ENCODE measurements around the gene DEFB114.
"Not testable (repeated sequence)": the region's sequence is repeated elsewhere in the genome, so short reads cannot be mapped to it uniquely, and the experiment has no call there.

DEFB114 gene, protein sequence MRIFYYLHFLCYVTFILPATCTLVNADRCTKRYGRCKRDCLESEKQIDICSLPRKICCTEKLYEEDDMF

DNA sequence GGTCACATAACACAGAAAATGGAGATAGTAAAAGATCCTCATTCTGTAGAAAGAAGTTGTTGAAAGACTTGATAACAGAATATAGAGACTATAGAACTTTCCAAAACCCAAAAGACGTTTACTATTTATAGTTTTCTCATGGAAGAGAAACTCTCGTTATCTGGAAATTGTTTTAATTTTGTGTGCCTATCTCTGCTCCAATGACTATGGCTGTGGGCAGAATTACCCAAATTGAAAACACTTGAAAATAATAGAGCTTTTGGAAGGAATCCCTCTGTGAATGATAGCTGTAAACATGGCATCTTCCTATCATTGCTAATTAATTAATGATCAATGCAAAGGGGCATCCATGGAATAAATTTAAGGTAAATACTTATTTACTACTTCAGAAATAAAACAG lies at the start of gene DEFB114:
Gene DEFB114 (minus strand): TSS at position 101 of the 400 bp plus-strand sequence. CDS start 59 bp downstream, at position 42.
- no peak for DNase-seq (ENCODE audit: low read depth in 2 of 2)

DNA sequence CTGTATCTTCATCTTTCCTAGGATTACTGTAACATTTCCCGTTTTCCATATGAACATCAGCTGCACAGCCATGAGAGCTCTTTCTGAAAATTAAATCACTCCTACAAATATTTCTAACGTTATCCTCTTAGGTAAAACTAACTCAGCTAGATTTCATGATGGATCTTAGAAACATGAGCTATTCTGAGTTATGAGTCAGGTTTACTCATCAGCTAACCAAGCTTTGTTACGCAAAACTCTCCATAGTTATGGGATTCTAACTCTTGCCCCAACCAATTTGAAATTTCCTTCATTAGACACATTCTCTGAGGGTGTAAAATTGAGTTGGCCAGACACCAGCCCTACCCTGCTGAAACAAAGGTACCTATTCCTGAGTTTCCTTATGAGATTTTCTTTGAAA lies 43.9 kb upstream of the DEFB114 start:
- no peak for DNase-seq (ENCODE audit: low read depth in 2 of 2)

DNA sequence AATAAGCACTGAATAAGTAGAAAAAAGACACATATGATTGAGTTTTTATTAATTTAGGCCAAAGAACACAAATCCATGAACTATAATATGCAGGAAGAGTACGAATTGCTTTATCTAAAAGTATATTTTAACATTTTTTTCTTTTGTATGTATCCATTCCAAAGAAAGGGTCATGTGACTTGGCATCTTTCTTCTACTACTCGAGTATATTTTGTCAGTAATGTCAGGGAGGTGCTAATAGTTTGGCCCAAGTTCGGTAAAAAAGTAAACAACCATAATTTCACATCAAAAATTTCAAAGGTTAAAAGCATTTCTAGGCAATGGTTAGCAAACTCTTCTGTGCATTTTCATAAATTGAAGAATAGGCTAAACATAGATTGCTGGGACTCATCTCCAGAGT lies 39.2 kb upstream of the DEFB114 start:
- DNase-seq (ENCODE audit: low read depth in 2 of 2), result no peak

DNA sequence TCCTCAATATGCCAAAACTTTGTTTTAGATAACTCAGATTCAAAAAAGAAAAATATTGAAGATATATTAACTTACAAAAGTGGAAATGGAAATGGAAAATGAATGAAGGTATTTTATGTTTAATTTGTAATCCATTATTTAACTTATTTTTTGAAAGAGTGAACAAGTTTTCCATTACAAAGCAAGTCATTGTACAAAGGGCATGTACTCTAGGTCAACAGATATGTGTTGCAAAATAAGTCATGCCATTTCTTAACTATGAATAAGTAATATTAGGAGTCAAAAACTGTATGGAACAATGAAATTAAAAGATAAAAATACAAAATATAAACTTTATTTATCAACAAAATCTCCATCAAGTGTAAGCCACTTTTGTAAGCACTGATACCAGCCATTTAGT lies 31.3 kb upstream of the DEFB114 start:
- DNase-seq (ENCODE audit: low read depth in 2 of 2), result no peak

DNA sequence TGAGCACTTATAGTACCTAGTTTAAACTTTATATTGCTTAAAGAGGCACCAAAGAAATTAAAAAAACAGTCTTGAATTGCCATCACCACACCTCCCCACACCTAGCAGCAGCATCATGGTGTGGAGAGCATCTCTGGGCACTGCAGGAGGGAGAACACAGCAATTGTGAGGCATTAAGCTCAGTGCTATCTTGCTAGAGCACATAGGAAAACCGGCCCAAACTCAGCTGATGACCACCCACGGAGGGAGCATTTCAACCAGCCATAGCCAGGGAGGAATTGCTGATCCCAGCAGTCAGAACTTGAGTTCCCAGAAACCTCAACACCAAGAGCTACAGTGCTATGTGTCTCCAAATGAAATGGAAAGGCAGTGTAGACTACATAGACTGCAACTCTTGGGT lies 24.9 kb upstream of the DEFB114 start:
- no peak for DNase-seq (ENCODE audit: low read depth in 2 of 2)

DNA sequence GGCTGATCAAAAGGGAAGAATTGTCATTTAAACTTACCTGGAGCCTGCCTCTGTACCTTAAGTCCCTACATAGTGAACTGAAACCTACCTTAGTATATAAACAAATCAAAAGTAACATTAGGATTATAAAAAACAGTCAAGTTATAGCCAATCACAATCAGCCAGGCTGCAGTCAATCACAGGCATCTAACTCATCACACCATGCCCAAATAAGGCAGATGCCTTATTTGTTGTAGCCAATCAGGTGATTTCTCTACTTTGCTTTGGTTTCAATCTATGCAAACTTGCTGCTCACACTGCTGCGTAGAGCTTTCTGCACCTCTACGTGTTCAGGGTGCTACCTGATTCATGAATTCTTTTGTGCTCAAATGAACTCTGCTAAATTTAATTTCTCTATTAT lies 23.8 kb upstream of the DEFB114 start:
- DNase-seq (ENCODE audit: low read depth in 2 of 2), result no peak

DNA sequence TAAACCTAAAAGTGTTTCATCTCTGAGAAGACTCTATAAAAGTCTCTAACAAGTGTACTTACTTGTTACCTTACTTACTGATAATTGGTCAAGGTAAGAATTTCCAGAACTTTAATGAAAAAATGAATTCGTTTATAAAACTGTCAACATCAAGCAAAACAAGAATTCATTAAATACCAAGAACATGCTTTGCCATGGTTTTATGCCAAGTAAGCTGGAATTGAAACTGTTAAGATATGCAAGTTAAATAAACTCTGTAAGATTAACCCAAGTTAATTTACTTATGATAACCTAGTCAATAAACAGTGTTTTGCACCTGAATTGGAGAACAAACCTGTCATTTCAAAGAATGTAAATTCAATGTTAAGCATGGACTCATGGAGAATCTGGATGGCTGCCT lies 22.6 kb upstream of the DEFB114 start:
- DNase-seq (ENCODE audit: low read depth in 2 of 2), result no peak

DNA sequence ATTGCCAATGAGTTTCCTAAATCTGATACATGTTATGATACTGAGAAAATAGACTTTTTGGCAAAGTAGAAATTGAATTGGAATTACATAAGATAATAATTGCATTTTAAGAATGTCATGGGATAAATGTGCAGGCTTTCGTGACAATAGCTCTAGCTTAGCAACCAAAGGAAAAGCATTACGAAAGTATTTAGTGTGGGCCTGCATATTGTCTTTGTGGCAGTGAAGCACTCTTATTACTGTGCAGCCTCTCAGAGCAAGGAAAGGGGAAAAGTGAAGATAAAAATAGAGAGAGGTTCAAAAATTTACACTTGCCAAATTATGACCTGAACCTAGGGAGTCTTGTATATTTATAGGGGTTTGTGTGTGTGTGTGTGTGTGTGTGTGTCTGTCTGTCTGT lies 18.1 kb upstream of the DEFB114 start:
- no peak for DNase-seq (ENCODE audit: low read depth in 2 of 2)

DNA sequence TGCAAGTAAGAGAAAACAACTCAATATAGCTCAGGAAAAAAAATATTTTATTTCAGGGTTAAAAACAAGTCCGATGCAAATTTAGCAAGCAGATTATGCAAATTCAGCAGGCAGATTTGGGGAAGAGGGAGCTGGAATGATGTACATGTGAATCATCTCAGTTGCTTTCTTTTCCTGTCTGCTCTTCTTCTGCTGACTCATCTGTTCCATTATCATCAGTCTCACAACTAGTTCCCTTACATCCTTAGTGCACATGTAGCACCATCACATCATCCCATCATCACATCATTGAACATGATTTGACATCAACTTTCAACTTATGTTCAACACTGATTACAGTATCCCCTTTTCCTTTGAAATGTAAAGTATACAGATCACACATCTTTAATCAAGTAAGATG lies 16.9 kb upstream of the DEFB114 start:
- DNase-seq (ENCODE audit: low read depth in 2 of 2), result no peak

DNA sequence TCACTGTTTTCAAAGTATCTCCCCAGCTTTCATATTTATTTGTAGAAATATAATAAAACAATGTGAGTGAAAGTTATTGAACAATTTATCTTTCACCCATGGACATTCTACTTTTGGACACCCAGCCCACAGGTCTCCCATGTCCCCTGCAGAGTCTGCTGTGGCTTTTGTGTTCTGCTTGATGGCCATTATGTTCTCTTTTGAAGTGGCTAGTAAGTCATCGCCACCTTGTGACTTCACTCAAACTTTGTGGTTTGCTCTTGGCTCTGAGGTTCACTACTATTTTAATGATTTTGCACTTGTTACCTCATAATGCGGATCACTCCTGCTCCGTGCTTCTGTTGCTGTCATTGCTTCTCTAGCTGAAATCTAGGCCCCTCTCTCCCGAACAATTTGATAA lies 15.6 kb upstream of the DEFB114 start:
- no peak for DNase-seq (ENCODE audit: low read depth in 2 of 2)

DNA sequence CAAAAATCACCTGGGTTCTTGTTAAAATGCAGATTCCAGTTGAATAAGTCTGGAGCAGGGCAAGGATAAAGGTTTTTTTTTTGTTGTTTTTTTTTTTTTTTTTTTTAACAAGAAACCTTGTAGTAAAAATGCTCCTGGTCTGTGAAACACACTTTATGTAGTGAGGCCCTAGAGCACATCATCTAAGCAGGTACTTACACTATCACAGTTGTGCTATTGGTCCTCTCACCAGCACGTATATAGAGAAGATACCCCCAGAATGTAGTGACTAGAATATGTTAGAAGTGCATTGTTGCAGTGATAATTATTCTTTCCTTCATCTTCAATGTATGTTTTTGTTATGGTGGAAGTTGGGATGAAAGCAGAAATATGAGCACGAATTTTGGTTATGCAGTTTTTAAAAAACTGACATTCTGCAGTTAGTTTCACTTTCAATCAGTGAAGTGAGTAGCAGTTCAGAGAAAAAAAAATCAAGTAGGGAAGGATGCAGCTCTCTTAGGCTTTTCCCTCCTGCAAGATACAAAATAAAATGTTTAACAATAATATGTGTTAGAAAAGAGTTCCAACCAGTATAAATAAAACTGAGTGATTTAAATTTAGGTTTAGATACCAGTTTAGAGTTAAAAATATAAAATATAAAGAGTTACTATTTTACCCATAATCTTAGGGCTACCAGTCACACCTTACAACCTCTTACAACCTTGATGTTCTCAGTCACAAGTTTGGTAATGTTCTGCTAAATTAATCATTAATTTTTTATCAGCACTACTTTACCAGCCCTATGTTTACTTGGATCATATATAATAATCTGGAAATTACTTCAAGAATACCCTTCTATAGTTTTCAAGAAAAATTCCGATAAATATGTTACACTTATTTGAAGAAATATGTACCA lies 14.6 kb upstream of the DEFB114 start:
- no peak for DNase-seq (ENCODE audit: low read depth in 2 of 2)

DNA sequence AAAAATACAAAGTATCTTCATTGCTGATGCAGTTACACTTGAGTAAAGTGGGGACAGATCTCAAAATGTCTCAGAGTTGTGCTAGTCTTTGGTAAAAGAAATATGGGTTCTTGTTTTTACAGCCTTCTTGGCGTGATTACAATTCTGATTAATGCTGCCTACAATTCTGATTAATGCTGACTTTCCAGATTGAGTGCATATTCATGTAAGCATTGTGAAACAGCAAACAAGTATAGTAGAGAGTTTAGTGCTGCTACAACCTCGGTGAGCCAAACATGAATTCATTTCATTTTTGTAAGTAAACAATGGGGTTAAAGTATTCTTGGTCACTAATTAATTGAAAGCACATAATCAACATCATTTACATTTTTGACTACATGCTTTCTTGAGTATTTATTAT lies 5.6 kb upstream of the DEFB114 start, which contains the start of gene DEFB113:
Gene DEFB113 (minus strand): TSS at position 21 of the 400 bp plus-strand sequence. CDS start 0 bp downstream, at position 21.
- no peak for DNase-seq (ENCODE audit: low read depth in 2 of 2)

DNA sequence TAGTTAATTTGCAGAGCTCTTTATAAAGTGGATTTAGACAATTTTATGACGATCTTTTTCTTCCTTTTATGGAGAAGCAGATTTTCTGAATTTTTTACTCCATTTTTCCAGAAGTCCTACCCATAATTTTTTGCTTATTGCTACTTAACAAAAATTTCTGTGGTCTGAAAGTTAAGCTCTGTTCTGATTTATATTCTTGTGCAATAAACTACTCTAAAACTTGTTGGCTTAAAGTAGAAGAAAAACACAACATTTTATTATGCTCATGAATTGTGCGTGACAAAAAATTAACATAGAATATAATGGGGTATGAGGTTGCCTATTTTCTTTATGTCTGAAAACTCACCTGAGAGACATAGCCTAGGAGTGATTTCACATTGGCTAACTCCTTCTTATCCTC lies 2.9 kb upstream of the DEFB114 start:
- DNase-seq (ENCODE audit: low read depth in 2 of 2), result no peak

DNA sequence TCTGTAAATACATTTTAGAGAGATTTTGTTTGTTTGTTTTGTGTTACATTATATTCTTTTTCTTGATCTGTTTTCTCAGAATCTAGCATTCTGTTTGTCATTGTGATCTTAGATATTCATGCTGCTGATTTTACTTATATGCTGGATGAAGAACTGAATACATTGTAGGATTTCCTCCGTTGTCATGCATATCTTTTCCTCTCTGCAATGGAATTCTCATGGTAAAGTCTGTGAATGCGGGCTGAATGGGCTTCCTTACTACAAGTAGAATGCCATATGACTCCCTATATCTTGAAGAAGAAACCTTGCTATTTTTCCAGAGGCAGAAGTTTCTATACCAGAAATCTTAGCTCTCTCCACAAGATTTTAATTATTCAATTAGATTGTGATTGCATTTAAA lies 2.4 kb upstream of the DEFB114 start:
- no peak for DNase-seq (ENCODE audit: low read depth in 2 of 2)

DNA sequence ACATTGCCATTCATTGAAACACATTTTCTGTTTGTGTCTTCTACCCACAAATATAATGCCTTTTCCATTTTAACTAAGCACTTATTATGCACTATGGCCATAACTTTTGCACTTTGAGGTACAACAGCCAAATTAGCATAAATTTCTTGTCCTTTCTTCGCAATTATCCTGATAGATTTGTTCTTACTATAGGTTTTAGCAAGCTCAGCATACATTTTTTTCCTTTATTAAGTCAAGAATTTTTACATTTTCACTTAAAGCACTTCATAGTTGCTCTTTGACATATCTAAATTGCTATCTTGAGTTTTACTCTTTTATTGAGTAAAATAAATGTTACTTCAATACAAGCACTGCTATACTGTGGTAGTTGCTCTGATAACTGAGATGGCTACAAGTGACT lies 5.8 kb downstream of the DEFB114 start:
- no peak for DNase-seq (ENCODE audit: low read depth in 2 of 2)

DNA sequence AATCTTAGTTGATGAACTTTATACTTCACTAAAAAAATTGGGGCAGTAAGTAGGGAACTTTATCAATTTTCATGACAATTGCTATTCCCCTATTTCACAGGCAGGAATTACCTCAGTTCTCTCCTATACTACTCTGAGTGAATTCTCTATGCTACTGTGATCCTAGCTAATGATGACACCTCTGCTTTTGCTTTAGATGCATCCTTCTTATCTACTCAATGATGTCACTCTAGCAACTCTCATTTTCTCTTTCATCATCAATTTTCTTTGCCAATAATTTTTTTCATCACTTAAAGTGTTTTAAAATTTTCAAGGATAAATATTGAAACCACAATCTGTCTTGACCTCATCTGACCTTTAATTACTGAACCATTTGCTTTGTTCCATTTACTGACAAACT lies 8.1 kb downstream of the DEFB114 start:
- DNase-seq (ENCODE audit: low read depth in 2 of 2), result no peak

DNA sequence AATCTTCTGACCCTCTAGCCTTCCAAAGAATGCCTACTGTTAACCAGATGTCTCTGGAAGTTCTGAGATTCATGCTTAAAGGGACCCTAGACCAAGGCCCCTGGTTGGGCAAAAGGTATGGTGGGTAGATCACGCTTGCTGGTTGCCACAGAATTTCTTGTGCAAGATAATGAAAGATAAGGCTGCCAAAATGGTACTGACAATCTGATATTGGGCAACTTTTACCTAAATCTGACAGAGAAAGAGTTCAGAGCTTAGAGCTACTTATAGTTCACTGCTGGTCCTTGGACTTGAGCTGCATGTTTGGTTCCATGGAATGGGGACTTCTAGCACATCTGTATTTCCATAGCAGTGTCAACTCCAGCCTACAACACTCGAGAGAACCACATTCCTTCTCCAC lies 12.0 kb downstream of the DEFB114 start:
- no peak for DNase-seq (ENCODE audit: low read depth in 2 of 2)

DNA sequence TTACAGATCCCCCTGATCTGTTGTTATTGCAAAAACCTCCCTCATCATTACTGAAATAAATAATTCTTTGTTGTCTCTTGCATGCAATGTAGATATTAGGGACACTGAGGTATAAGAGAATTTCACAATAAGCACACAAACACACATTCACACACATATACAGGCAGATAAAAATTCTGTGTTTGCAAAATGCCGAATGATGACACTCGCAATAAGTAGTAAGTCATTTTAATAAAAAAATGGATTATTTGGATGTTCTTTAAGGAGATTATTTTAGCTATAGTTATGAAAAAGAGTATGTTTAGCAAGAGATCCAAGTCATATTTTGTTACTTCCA lies 13.6 kb downstream of the DEFB114 start:
- no peak for DNase-seq (ENCODE audit: low read depth in 2 of 2)

DNA sequence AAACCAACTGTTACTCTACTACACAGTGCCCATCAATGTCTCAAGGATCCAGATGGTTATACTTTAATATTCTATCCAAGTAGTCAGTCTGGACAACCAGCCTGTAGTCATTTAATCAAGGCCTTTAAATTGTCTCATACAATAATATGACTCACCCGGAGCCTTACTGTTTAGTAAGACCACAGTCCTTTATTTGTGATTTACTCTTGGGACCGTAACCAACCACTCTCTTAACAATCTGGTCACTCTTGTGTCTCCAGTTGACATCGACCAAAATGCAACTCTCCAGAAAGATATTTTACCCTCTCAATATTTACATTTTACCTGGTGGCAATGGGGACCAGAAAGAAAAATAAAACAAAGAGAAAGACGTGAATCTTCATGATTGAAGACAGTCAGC lies 14.9 kb downstream of the DEFB114 start:
- DNase-seq (ENCODE audit: low read depth in 2 of 2), result no peak

DNA sequence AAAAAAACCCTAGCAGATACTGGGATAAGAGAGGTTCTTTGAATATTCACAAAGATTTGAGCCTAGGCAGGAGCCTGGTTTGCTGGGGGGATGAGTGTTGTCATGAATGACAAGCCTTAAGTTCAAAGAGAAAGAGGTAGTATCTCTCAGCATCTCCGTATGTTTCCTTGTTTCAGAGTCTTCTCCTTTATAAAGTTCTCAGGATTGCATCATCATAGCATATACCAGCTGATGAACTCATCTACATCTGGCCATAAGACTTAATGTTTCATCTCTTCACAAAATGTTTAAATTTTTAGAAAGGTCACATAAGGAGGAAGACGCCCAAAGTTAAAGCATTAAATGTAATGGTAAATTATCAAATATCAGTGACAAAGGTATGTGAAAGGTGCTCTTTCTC lies 17.1 kb downstream of the DEFB114 start:
- no peak for DNase-seq (ENCODE audit: low read depth in 2 of 2)

DNA sequence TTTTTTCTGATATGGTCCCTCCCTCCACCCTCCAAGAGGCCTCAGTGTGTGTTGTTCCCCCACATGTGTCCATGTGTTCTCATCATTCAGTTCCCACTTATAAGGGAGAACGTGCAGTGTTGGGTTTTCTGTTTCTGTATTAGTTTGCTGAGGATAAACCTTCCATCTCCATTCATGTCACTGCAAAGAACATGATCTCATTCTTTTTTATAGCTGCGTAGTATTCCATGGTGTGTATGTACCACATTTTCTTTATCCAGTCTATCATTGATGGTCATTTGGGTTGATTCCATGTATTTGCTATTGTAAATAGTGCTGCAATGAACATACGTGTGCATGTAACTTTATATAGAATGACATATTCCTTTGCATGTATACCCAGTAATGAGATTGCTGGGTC lies 19.9 kb downstream of the DEFB114 start:
- not testable (repeated sequence) for DNase-seq (ENCODE audit: low read depth in 2 of 2)

DNA sequence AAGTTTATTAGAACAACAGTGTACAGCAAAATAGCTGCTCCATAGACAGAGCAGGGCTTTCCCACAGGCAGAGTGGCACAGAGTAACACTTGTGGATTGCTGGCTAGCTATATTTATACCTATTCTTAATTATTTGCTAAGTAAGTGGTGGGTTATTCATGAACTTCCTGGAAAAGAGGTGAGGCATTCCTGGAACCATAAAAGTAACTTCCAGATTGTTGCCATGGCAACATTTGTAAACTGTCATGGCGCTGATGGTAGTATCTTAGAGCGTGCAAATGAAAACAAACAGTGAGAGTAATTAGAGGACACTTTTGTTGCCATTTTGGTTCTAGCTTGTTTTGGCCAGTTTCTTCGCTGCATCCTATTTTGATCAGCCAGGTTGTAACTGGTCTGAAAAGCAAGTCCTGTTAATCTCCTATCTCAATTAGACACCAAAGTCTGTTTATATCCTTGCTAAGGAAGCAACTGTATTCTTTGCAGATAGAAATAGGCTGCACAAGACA lies 23.9 kb downstream of the DEFB114 start:
- DNase-seq (ENCODE audit: low read depth in 2 of 2), result no peak

DNA sequence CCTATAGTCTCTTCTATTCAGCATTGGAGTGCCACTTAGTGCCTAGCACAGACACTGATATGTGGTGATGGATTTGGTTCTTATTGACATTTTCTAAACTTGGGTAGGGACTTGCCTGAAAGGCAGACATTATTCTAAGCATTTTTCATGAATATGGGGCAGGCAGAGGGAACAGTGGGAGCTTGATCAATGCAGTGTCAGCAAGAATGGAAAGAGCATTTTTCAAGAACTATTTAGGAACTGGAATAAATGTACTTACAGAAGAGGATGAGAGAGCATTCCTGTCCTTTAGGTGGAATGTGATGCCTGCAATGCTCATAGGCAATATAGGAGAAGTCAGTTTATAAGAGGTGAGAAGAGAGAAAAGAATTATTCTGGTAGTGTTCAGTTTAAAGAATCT lies 26.2 kb downstream of the DEFB114 start:
- no peak for DNase-seq (ENCODE audit: low read depth in 2 of 2)

DNA sequence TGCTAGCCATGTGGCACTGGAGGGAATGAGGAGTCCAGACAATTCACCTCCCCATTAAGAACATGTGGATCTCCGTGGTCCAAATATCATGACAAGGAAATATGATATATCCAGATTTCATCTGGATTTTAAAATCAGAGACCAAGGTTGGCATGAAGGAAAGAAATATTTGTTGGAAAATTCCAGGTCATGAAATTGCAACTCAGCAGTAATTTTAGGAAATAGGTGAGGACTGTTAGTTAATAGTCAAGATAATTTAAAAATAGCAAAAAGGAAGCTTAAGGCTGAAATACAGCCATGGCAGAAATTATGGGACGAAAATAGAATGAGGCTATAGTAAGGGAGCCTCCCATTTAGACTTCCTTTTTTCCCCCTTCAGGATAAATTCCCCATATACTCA lies 26.9 kb downstream of the DEFB114 start:
- no peak for DNase-seq (ENCODE audit: low read depth in 2 of 2)

Data from stimulated activated CD4-positive, alpha-beta T cell treated with anti-CD3 and anti-CD28 coated beads, Interleukin-12 subunit alpha, Interleukin-12 subunit beta, amount 100 ng/mL, for 24 hours (primary cell).